ENCODE results near the gene MIPEP. TPM values are rescaled to one million over a fixed set of nuclear protein-coding genes. Genes with fewer than 3 reads are reported as not detected.

MIPEP gene
- total and polyA plus RNA-seq, 2 experiments from 2014 or later: 17.1 to 19.8 TPM

GRCh38 chr13:23811366-23812062 is 77.7 kb downstream of the MIPEP start:
- H4K20me1 ChIP-seq (ENCODE audit: insufficient read depth, poor library complexity, severe bottlenecking): no peaks in the 10 kb centered on the region

DNA sequence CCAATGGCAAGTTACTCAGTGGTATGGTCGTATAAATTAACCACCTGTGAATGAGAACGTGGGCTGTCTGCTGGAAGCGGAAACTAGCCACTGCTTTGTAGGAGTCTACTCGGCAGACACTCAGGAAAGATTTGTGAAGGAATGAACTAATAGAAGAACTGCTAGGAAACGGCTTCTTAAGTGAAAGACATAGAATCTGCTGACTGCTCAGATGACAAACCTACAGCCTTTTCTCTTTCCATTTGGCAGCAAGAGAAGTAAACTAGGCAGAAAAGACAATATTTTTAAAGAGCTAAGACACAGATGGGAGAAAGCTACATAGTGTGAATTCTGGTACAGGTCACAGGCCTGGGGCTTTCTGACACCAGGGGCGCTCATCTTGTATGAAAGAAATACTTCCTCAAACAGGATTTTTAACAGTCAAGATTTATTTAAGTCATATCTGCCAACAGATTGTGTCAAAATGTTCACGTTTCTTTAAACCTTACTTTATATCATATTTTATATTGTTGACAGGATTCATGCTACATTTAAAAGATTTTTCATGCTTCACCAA is 78.4 kb downstream of the MIPEP start:
- Histone ChIP-seq H3K9me2 (replicated peaks; ENCODE audit: insufficient read depth) (no peaks in the 10 kb centered on the region), H3K36me3 (replicated peaks; ENCODE audit: insufficient read depth, low read depth) (no peaks in the 10 kb centered on the region), H3K27ac (peak overlapping the region; percentile 3), H3K9me3 (ENCODE audit: low read depth) (no peaks in the 10 kb centered on the region), H3K4me2 (no peak overlapping the region), H3K4me3 (no peak overlapping the region), H2AFZ (no peak overlapping the region), H3K4me1 (ENCODE audit: insufficient read depth) (peaks cover 18% of the 10 kb centered on the region), H3K79me2 (no peaks in the 10 kb centered on the region), H4K20me1 (ENCODE audit: insufficient read depth, poor library complexity, severe bottlenecking) (no peaks in the 10 kb centered on the region), H3K27me3 (no peaks in the 10 kb centered on the region)
- WGBS (ENCODE audit: low lambda C conversion rate, missing lambda C conversion rate): 61% methylated on average over 7 of the region's 7 CpGs
- no peak for DNase-seq (ENCODE audit: low spot score)
- TF ChIP-seq CTCF (IDR thresholded peaks at IDR 0.05; ENCODE audit: poor library complexity): no peak
- no peak for TF ChIP-seq EZH2 (IDR thresholded peaks at IDR 0.05; ENCODE audit: borderline replicate concordance)
- no peak for TF ChIP-seq EZH2phosphoT487 (IDR thresholded peaks at IDR 0.05; ENCODE audit: low read depth, severe bottlenecking, unreplicated experiment)

More at GRCh38 chr13:23811366-23812062, 77.7 kb downstream of the MIPEP start:
- TF ChIP-seq EZH2 (IDR thresholded peaks at IDR 0.05; ENCODE audit: borderline replicate concordance) (no peak), EZH2phosphoT487 (IDR thresholded peaks at IDR 0.05; ENCODE audit: low read depth, severe bottlenecking, unreplicated experiment) (no peak), CTCF (IDR thresholded peaks at IDR 0.05; ENCODE audit: poor library complexity) (no peak)
- no peaks in the 10 kb centered on the region for H3K79me2 ChIP-seq
- H3K4me2 ChIP-seq: no peak overlapping the region
- H3K36me3 ChIP-seq (replicated peaks; ENCODE audit: insufficient read depth, low read depth): no peaks in the 10 kb centered on the region
- no peak overlapping the region for H3K4me3 ChIP-seq
- no peaks in the 10 kb centered on the region for H3K9me2 ChIP-seq (replicated peaks; ENCODE audit: insufficient read depth)
- H3K27me3 ChIP-seq: no peaks in the 10 kb centered on the region
- WGBS (ENCODE audit: low lambda C conversion rate, missing lambda C conversion rate): 38% methylated on average over 3 of the region's 3 CpGs
- H3K4me1 ChIP-seq (ENCODE audit: insufficient read depth): peaks cover 18% of the 10 kb centered on the region
- no peak for DNase-seq (ENCODE audit: low spot score)
- peak overlapping the region; percentile 4 for H2AFZ ChIP-seq
- no peaks in the 10 kb centered on the region for H3K9me3 ChIP-seq (ENCODE audit: low read depth)
- H3K27ac ChIP-seq: peak overlapping the region; percentile 3

GRCh38 chr13:23808803-23809202 is 80.4 kb downstream of the MIPEP start:
- no peaks in the 10 kb centered on the region for H3K9me2 ChIP-seq (replicated peaks; ENCODE audit: insufficient read depth)
- H3K4me2 ChIP-seq: no peak overlapping the region
- 84% methylated on average over 1 of the region's 1 CpG for WGBS (ENCODE audit: low lambda C conversion rate, missing lambda C conversion rate)
- no peaks in the 10 kb centered on the region for H3K79me2 ChIP-seq
- no peaks in the 10 kb centered on the region for H3K36me3 ChIP-seq (replicated peaks; ENCODE audit: insufficient read depth, low read depth)
- no peak for DNase-seq (ENCODE audit: low spot score)
- H4K20me1 ChIP-seq (ENCODE audit: insufficient read depth, poor library complexity, severe bottlenecking): no peaks in the 10 kb centered on the region
- no peak for TF ChIP-seq EZH2 (IDR thresholded peaks at IDR 0.05; ENCODE audit: borderline replicate concordance)
- no peak for TF ChIP-seq EZH2phosphoT487 (IDR thresholded peaks at IDR 0.05; ENCODE audit: low read depth, severe bottlenecking, unreplicated experiment)
- TF ChIP-seq CTCF (IDR thresholded peaks at IDR 0.05; ENCODE audit: poor library complexity): no peak
- no peak overlapping the region for H3K27ac ChIP-seq
- H3K27me3 ChIP-seq: no peaks in the 10 kb centered on the region
- no peak overlapping the region for H2AFZ ChIP-seq
- H3K9me3 ChIP-seq (ENCODE audit: low read depth): no peaks in the 10 kb centered on the region
- H3K4me3 ChIP-seq: no peak overlapping the region
- peaks cover 18% of the 10 kb centered on the region for H3K4me1 ChIP-seq (ENCODE audit: insufficient read depth)

Data from hepatocyte (in vitro differentiated cells).